K562 (cell line): ENCODE data around the gene KCTD17. TPM values are rescaled to one million over a fixed set of nuclear protein-coding genes. Genes with fewer than 3 reads are reported as not detected.

Experiments
- ATAC-seq: fragments of 200-7000 bp; cut with Tn5 transposase; 3 replicates; pipeline ENCODE4 v1.9.1; 2020; ENCODE audit warnings: moderate library complexity
- BruUV-seq: library from RNA; stranded (reverse); fragments of 400-500 nt; replicated peaks from 2 replicates; lab custom pipeline; 2021; lab: Mats Ljungman, UMichigan
- CTCF ChIA-PET: fragments of 300-600 bp; formaldehyde crosslinking; extraction: SDS; loops from one replicate; lab custom pipeline; 2021; ENCODE audit warnings: low intra/inter-chr PET ratio; lab: Yijun Ruan, JAX
- POLR2A ChIA-PET: fragments of 300-600, 350-650 bp; sonication (Branson Sonifier 250); formaldehyde crosslinking; extraction: SDS; loops from one replicate; lab custom pipeline; 2021; ENCODE audit warnings: antibody characterized with exemption, inconsistent platforms; lab: Yijun Ruan, JAX
- DNase-seq, 4 experiments: peaks; one replicate each; pipeline versions ENCODE4 v3.0.0 to v3.0.0-alpha.2; 2011 to 2018; ENCODE audit warnings: low spot score in 3 of 4, mixed read lengths in 3 of 4; ENCODE audit errors: extremely low read depth in 1 of 4
- FAIRE-seq: peaks from 2 replicates; lab custom pipeline; 2011; peaks lifted over from hg19 to GRCh38; lab: Jason Lieb, UNC
- H2AFZ ChIP-seq: 2 replicates; pipeline ENCODE4 v1.6.0; 2011; ENCODE audit warnings: low read depth, low read length, control low read depth, inconsistent platforms
- H3K27ac ChIP-seq: fragments of 200-600 bp; 3 replicates; pipeline ENCODE4 v1.8.0; 2011; ENCODE audit warnings: low read depth, mild to moderate bottlenecking, control low read depth, inconsistent platforms, low read length, moderate library complexity, mixed read lengths; ENCODE audit errors: extremely low read depth
- H3K27me3 ChIP-seq, 2 experiments: fragments of 300-600 bp in 1 of 2; 2 replicates in 1 of 2; 3 replicates in 1 of 2; pipeline versions ENCODE4 v1.6.0 to v1.8.0; 2011; ENCODE audit warnings: inconsistent platforms in 2 of 2, low read length in 2 of 2, mild to moderate bottlenecking in 1 of 2, mixed read lengths in 1 of 2, moderate library complexity in 1 of 2; ENCODE audit not compliant: control insufficient read depth in 2 of 2, insufficient read depth in 2 of 2
- H3K36me3 ChIP-seq: fragments of 300-600 bp; 3 replicates; pipeline ENCODE4 v1.8.0; 2011; ENCODE audit warnings: mild to moderate bottlenecking, low read length, inconsistent platforms; ENCODE audit not compliant: control insufficient read depth, insufficient read depth
- H3K4me1 ChIP-seq, 2 experiments: fragments of 200-600 bp in 1 of 2; replicated peaks in 1 of 2; 2 replicates in 1 of 2; 3 replicates in 1 of 2; pipeline versions ENCODE4 v1.5.1 to v1.8.0; 2011; ENCODE audit warnings: inconsistent platforms in 2 of 2, low read length in 2 of 2, mild to moderate bottlenecking in 1 of 2, mixed read lengths in 1 of 2, moderate library complexity in 1 of 2; ENCODE audit not compliant: control insufficient read depth in 2 of 2, insufficient read depth in 2 of 2
- H3K4me2 ChIP-seq: 2 replicates; pipeline ENCODE4 v1.6.1; 2011; ENCODE audit warnings: low read length, control low read depth, inconsistent platforms, mixed read lengths; ENCODE audit not compliant: insufficient read depth
- H3K4me3 ChIP-seq: fragments of 200-600 bp; sonication (generic), shearing (Covaris generic); 2 replicates; pipeline ENCODE4 v1.5.1; 2016; ENCODE audit warnings: control low read depth, inconsistent platforms
- H3K79me2 ChIP-seq: fragments of 200-600 bp; 3 replicates; pipeline ENCODE4 v1.8.0; 2011; ENCODE audit warnings: low read length, inconsistent platforms; ENCODE audit not compliant: control insufficient read depth, insufficient read depth
- H3K9ac ChIP-seq, 2 experiments: 2 replicates each; pipeline versions ENCODE4 v1.6.0 to v1.6.1; 2011; ENCODE audit warnings: low read depth in 2 of 2, low read length in 2 of 2, control low read depth in 1 of 2, inconsistent platforms in 1 of 2, mild to moderate bottlenecking in 1 of 2, mixed read lengths in 1 of 2; ENCODE audit not compliant: insufficient read depth in 1 of 2
- H3K9me1 ChIP-seq: one replicate; pipeline ENCODE4 v1.6.0; 2011; ENCODE audit warnings: inconsistent platforms, mild to moderate bottlenecking, low read length, moderate library complexity; ENCODE audit not compliant: control insufficient read depth, insufficient read depth
- H3K9me3 ChIP-seq: replicated peaks from 2 replicates; pipeline ENCODE4 v1.5.1; 2011; ENCODE audit warnings: low read depth, low read length, inconsistent platforms; ENCODE audit not compliant: control insufficient read depth, insufficient read depth
- H4K20me1 ChIP-seq: replicated peaks from 2 replicates; pipeline ENCODE4 v1.6.1; 2011; ENCODE audit warnings: low read length, inconsistent platforms, mixed read lengths; ENCODE audit not compliant: control insufficient read depth, insufficient read depth
- BRF1 ChIP-seq: IDR thresholded peaks from 3 replicates; pipeline ENCODE4 v1.6.1; 2011; ENCODE audit warnings: borderline replicate concordance, mild to moderate bottlenecking; ENCODE audit not compliant: insufficient read length; ENCODE audit errors: extremely low read depth
- EGR1 ChIP-seq: fragments of 450-650 bp; conservative IDR thresholded peaks from 2 replicates; pipeline ENCODE4 v1.6.1; 2017; ENCODE audit warnings: mild to moderate bottlenecking
- ETS2 ChIP-seq: IDR thresholded peaks from 2 replicates; pipeline ENCODE4 v1.6.1; 2016; ENCODE audit warnings: borderline replicate concordance, missing genetic modification characterization, mild to moderate bottlenecking, moderate library complexity, missing compliant biosample characterization; ENCODE audit not compliant: poor library complexity, severe bottlenecking
- POLR2H ChIP-seq: IDR thresholded peaks from 2 replicates; pipeline ENCODE4 v1.6.1; 2016; ENCODE audit warnings: missing genetic modification characterization, low read depth, mild to moderate bottlenecking, control low read depth, missing compliant biosample characterization, moderate library complexity
- POLR3A ChIP-seq: IDR thresholded peaks from 2 replicates; pipeline ENCODE4 v1.6.1; 2011; ENCODE audit warnings: borderline replicate concordance, mild to moderate bottlenecking, moderate library complexity; ENCODE audit not compliant: insufficient read length, insufficient read depth; ENCODE audit errors: extremely low read depth
- ZNF592 ChIP-seq: fragments of 450-650 bp; IDR thresholded peaks from 2 replicates; pipeline ENCODE4 v1.6.1; 2017; ENCODE audit warnings: antibody characterized with exemption, mild to moderate bottlenecking
- ZNF609 ChIP-seq: sonication (generic); formaldehyde crosslinking; IDR thresholded peaks from 2 replicates; pipeline ENCODE4 v1.8.1; 2023; ENCODE audit warnings: missing genetic modification reagents, mild to moderate bottlenecking, borderline replicate concordance
- WGBS: fragments of 100-300 bp; shearing (Covaris generic); methylation state at CpG from one replicate; pipeline ENCODE4 v1.1.6; 2016; ENCODE audit warnings: low coverage, mixed read lengths; ENCODE audit not compliant: insufficient coverage; ENCODE audit errors: missing lambda C conversion rate; 5-methylcytosine and 5-hydroxymethylcytosine counted together
- in situ Hi-C: fragments of 300-500 bp; cut with MboI; formaldehyde crosslinking; loops from 4 replicates; pipeline ENCODE4 v1.15.0; 2018; ENCODE audit warnings: inconsistent platforms, mixed read lengths
- intact Hi-C: fragments of 100-400 bp; cut with micrococcal nuclease; formaldehyde crosslinking; loops from 2 replicates; pipeline ENCODE4 v1.14.2; 2022
- polyA plus RNA-seq, 8 experiments: library from polyadenylated mRNA; depleted of rRNA in 4 of 8; stranded (reverse) in 5 of 8; unstranded in 3 of 8; fragments of >200 nt; fragmentation: Nextera tagmentation in 2 of 8; fragmentation: Illumina TruSeq in 1 of 8; extraction: Ambion mirVana in 2 of 8; extraction: Trizol in 1 of 8; gene quantifications; 2 replicates each; pipeline versions ENCODE4 v1.2.1 to v1.2.3, GENCODE V29; 2011 to 2014; ENCODE audit warnings: inconsistent platforms in 1 of 8, missing spikeins in 1 of 8
- total RNA-seq, 7 experiments: library from RNA; depleted of rRNA in 6 of 7; stranded (reverse); fragments of >200 nt in 6 of 7; fragmentation: Illumina TruSeq in 2 of 7; extraction: Trizol in 2 of 7; gene quantifications; 2 replicates each; pipeline versions ENCODE4 v1.2.1 to v1.2.3, GENCODE V29; 2011 to 2021; ENCODE audit warnings: low replicate concordance in 1 of 7
- TF ChIP-seq, protein P1 (sequence below): IDR thresholded peaks from 2 replicates; pipeline ENCODE4 v1.6.1; 2016; ENCODE audit warnings: missing genetic modification characterization, missing compliant biosample characterization

KCTD17 gene
- total and polyA plus RNA-seq, 9 of the 15 experiments (the other 6 are each of a cell fraction or from before 2014, with no cell fraction given), result 0.22 to 0.90 (median 0.49) TPM; not detected in 2

- peaks cover 0 to 59% of the 10 kb centered on the region in 2 experiments; a peak in 2 of 5 replicates for H3K27me3 ChIP-seq
- no peak overlapping the region for H3K4me2 ChIP-seq
- POLR2A ChIA-PET, result no interaction called here
- DNase-seq (no peak), FAIRE-seq (no peak), ATAC-seq (no peak)
- CTCF ChIA-PET, result no interaction called here
- no peak overlapping the region for H3K9ac ChIP-seq
- no TSS peak for BruUV-seq
- H3K4me3 ChIP-seq, result no peak overlapping the region
- WGBS, result 0% methylated on average over 4 of the region's 5 CpGs
- H3K4me1 ChIP-seq, result peaks cover 0 to 4% of the 10 kb centered on the region in 2 experiments; a peak in 1 of 5 replicates
- no peak overlapping the region for H2AFZ ChIP-seq
- in situ Hi-C loops (no loop called here), intact Hi-C loops (loop anchor here (2.0 kb wide), 1 partner anchor 120 kb away; no protein-coding TSS in a partner anchor)
- TF ChIP-seq ETS2 (tag) (no peak), POLR3A (no peak), EGR1 (peak; percentile 52), ZNF609 (CRISPR knock-in tag) (no peak), ZNF592 (no peak), POLR2H (no peak), BRF1 (no peak)
- TF ChIP-seq, protein P1, sequence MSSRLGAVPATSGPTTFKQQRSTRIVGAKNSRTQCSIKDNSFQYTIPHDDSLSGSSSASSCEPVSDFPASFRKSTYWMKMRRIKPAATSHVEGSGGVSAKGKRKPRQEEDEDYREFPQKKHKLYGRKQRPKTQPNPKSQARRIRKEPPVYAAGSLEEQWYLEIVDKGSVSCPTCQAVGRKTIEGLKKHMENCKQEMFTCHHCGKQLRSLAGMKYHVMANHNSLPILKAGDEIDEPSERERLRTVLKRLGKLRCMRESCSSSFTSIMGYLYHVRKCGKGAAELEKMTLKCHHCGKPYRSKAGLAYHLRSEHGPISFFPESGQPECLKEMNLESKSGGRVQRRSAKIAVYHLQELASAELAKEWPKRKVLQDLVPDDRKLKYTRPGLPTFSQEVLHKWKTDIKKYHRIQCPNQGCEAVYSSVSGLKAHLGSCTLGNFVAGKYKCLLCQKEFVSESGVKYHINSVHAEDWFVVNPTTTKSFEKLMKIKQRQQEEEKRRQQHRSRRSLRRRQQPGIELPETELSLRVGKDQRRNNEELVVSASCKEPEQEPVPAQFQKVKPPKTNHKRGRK, result peak; percentile 32; the same call in 1 of the 2 replicates
- no peaks in the 10 kb centered on the region for H3K79me2 ChIP-seq
- H4K20me1 ChIP-seq, result 0 out of 2 replicates have a peak, but pooled peaks cover 8% of the 10 kb centered on the region
- H3K27ac ChIP-seq, result no peak overlapping the region
- peaks cover 4% of the 10 kb centered on the region for H3K9me1 ChIP-seq
- H3K9me3 ChIP-seq, result no peaks in the 10 kb centered on the region
- H3K36me3 ChIP-seq, result no peaks in the 10 kb centered on the region
Observed at GRCh38 chr22:37079158-37079557, 27.6 kb downstream of the KCTD17 start.
